AG04449 (cell line): Measurements from ENCODE around the gene PPP1R13B.

Experiments
- CTCF ChIA-PET: fragments of 350-600 bp; formaldehyde crosslinking; extraction: SDS; loops from one replicate; lab custom pipeline; 2021; ENCODE audit warnings: antibody characterized with exemption; lab: Yijun Ruan, JAX
- POLR2A ChIA-PET: fragments of 400-600, 350-600 bp; formaldehyde crosslinking; extraction: SDS; loops from one replicate; lab custom pipeline; 2020; ENCODE audit warnings: antibody characterized with exemption, inconsistent platforms; lab: Yijun Ruan, JAX
- DNase-seq: peaks from one replicate; pipeline ENCODE4 v3.0.0-alpha.2; 2010; ENCODE audit warnings: low read depth, low spot score
- H3K4me3 ChIP-seq: 2 replicates; pipeline ENCODE4 v1.5.1; 2011; ENCODE audit warnings: low read depth, mild to moderate bottlenecking, control low read depth, low read length
- TF ChIP-seq, protein P1 (sequence below): IDR thresholded peaks from one replicate; pipeline ENCODE4 v1.5.1; 2011; ENCODE audit warnings: mild to moderate bottlenecking, moderate library complexity, low read length, control low read depth, inconsistent platforms; ENCODE audit not compliant: insufficient read depth; ENCODE audit errors: missing control alignments

PPP1R13B gene

GRCh38 chr14:103706551-103707328 lies 140.6 kb downstream of the PPP1R13B start:
- no peak for DNase-seq
- no peak overlapping the region for H3K4me3 ChIP-seq

GRCh38 chr14:103705504-103706284 lies 141.7 kb downstream of the PPP1R13B start:
- POLR2A ChIA-PET = interaction anchor here (0.6 to 1.3 kb wide), 2 partner anchors 10 to 114 kb away, joined by 4 to 5 read pairs; partner anchors contain the start of genes XRCC3 and ZFYVE21
- no peak overlapping the region for H3K4me3 ChIP-seq
- DNase-seq = no peak
- TF ChIP-seq, protein P1, sequence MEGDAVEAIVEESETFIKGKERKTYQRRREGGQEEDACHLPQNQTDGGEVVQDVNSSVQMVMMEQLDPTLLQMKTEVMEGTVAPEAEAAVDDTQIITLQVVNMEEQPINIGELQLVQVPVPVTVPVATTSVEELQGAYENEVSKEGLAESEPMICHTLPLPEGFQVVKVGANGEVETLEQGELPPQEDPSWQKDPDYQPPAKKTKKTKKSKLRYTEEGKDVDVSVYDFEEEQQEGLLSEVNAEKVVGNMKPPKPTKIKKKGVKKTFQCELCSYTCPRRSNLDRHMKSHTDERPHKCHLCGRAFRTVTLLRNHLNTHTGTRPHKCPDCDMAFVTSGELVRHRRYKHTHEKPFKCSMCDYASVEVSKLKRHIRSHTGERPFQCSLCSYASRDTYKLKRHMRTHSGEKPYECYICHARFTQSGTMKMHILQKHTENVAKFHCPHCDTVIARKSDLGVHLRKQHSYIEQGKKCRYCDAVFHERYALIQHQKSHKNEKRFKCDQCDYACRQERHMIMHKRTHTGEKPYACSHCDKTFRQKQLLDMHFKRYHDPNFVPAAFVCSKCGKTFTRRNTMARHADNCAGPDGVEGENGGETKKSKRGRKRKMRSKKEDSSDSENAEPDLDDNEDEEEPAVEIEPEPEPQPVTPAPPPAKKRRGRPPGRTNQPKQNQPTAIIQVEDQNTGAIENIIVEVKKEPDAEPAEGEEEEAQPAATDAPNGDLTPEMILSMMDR = no peak
- CTCF ChIA-PET = interaction anchor here (1.2 kb wide), 1 partner anchor 136 kb away, joined by 3 read pairs; no protein-coding TSS in a partner anchor

More at GRCh38 chr14:103706551-103707328, 140.6 kb downstream of the PPP1R13B start:
- ChIA-PET POLR2A (interaction anchor here (0.6 to 1.5 kb wide), 3 partner anchors 9 to 115 kb away, joined by 4 to 5 read pairs (median 4); partner anchors contain the start of genes XRCC3 and ZFYVE21), CTCF (interaction anchor here (1.2 kb wide), 1 partner anchor 137 kb away, joined by 3 read pairs; no protein-coding TSS in a partner anchor)
- TF ChIP-seq, protein P1 = no peak

DNA sequence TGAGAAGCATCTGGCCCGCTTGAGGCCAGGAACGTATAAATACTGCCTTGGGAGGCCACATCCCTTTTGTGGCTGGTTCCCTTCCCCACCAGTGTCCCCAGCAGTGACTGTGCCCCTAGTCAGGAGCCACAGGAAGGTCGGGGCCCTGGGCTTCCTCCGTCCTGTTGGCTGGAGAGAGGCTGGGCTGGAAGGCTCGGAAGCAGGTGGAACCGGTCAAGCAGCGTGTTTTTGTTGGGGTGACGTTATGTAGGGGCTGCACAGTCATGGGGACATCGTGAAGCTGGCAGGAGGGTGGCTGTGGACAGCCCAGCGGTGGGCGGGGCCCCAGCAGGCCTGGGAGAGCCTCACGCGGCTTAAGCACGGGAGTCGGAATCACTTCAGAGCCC lies 142.3 kb downstream of the PPP1R13B start:
- no peak for DNase-seq
- no peak overlapping the region for H3K4me3 ChIP-seq
- ChIA-PET CTCF (no interaction called here), POLR2A (interaction anchor here (1.3 kb wide), 1 partner anchor 10 kb away, joined by 5 read pairs; the partner anchor contains the start of genes XRCC3 and ZFYVE21)
- TF ChIP-seq, protein P1 = no peak

DNA sequence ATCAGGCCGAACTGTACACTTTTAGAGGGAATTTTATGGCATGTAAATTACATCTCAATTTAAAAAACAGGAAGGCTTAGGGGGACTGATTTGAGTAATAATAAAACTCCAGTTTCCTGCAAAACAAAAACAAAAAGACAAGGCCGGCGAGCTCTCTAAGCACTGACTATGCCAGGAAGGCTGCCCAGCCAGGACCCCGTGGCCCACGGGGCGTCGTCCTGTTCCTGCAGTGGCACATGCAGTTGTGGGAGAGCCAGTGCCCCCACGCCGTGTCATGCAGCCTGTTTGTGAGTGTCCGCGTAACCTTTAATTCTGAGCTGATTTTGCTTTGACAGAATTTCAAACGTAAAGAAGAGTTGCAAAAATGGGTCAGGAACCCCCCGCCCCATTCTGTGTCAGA lies 142.7 kb downstream of the PPP1R13B start:
- no peak overlapping the region for H3K4me3 ChIP-seq
- no peak for DNase-seq
- TF ChIP-seq, protein P1 = no peak
- CTCF ChIA-PET = no interaction called here
- POLR2A ChIA-PET = interaction anchor here (0.5 kb wide), 1 partner anchor 40 kb away, joined by 3 read pairs; no protein-coding TSS in a partner anchor

GRCh38 chr14:103703433-103704385 lies 143.7 kb downstream of the PPP1R13B start:
- ChIA-PET POLR2A (interaction anchor here (0.6 kb wide), 1 partner anchor 11 kb away, joined by 3 read pairs; no protein-coding TSS in a partner anchor), CTCF (interaction anchor here (1.3 kb wide), 1 partner anchor 9 kb away, joined by 4 read pairs; no protein-coding TSS in a partner anchor)
- TF ChIP-seq, protein P1 = no peak
- H3K4me3 ChIP-seq = no peak overlapping the region
- DNase-seq = no peak
